ENCODE measurements around the gene MCCC2.

The MCCC2 gene

DNA sequence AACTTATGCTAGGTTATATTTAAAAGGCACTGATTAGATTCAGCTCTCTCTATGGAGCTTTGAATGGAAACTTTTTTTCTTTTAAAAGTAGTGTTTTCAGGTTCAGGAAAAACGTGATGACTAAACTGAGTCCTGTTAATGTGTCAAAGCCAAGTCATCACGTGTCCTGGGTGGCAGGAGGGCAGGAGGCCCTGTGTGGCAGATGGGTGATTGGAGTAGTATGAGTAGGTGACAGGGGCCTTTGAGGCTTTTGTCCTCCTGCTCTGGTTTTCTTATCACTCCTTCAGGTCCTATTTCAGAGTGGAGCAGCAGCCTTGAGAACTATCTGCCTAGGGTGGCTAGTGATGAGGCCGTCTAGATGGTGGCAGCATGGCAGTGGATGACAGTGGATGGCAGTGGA is 114.3 kb downstream of the MCCC2 start:
- Mint-ChIP-seq H3K4me1 (peaks cover 4% of the 10 kb centered on the region), H3K27ac (no peak overlapping the region), H3K9me3 (peaks cover 4% of the 10 kb centered on the region), H3K4me3 (no peak overlapping the region), H3K36me3 (ENCODE audit: low read depth) (no peaks in the 10 kb centered on the region), H3K27me3 (peaks cover 7% of the 10 kb centered on the region)
- DNase-seq (no peak), ATAC-seq (peak; percentile 47)

DNA sequence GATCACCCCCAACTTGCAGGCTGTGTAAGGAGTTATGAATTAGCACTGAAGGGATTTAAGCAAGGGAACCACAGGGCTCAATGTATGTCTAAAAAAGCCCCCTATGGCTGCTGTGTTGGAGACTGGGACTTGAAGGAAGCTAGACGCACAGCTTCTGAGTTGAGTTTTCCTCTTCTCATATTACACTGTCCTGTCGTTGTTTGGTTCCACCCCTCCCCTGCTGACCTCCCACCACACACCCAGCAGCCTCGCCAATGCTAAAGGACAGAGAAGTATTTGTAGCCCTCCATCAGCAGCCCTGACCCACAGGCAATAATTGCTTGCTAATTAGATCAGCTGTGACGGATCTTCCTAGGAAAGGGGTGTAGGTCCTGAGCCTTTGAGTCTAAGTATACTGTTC is 116.8 kb downstream of the MCCC2 start:
- no peaks in the 10 kb centered on the region for H3K36me3 Mint-ChIP-seq (ENCODE audit: low read depth)
- H3K4me1 Mint-ChIP-seq = no peaks in the 10 kb centered on the region
- H3K27me3 Mint-ChIP-seq = peaks cover 4% of the 10 kb centered on the region
- DNase-seq = no peak
- no peak overlapping the region for H3K27ac Mint-ChIP-seq
- no peak overlapping the region for H3K4me3 Mint-ChIP-seq
- H3K9me3 Mint-ChIP-seq = no peaks in the 10 kb centered on the region
- no peak for ATAC-seq

DNA sequence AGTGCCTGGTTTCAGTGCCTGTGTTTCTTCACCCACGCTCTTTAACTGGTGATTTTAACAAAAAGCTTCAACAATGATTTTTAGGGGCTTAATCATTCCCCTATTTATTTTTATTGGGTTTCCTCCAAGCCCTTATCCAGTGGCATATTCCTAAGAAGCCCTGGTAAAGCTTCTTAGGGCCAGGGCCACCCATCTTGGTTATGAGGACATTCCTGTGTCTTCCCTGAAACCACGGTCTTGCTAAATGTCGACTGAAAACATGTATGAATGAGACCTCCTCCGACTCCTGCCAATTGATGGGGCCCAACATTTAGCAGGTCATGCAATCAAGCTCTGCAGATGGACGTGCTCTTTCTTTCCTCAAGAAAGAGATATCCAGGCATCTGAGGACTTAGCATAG is 118.3 kb downstream of the MCCC2 start:
- DNase-seq (no peak), ATAC-seq (no peak)
- H3K4me3 Mint-ChIP-seq = no peak overlapping the region
- H3K27me3 Mint-ChIP-seq = peaks cover 4% of the 10 kb centered on the region
- H3K9me3 Mint-ChIP-seq = no peaks in the 10 kb centered on the region
- no peaks in the 10 kb centered on the region for H3K4me1 Mint-ChIP-seq
- H3K27ac Mint-ChIP-seq = no peak overlapping the region
- H3K36me3 Mint-ChIP-seq (ENCODE audit: low read depth) = no peaks in the 10 kb centered on the region

DNA sequence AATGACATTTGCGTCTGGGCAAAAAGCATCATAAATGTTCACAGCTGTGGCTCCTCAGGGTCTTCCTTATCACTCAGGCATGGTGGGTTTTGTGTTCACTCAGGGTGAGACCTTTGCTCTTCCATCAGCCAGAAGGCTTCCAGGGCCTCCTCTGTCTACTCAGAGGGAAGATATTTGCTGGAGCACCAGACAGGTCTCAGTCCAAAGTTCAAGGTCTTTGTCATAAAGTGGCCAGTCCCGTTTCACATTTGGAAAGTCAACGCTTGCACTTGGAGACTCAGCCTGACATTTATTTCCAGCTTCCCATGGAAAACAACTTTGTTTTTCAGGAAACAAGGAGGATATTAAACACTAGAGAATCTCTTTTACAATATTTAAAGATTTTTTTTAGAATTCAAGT is 119.8 kb downstream of the MCCC2 start:
- ATAC-seq = no peak
- Mint-ChIP-seq H3K4me1 (no peaks in the 10 kb centered on the region), H3K9me3 (no peaks in the 10 kb centered on the region), H3K27ac (no peak overlapping the region), H3K27me3 (peaks cover 4% of the 10 kb centered on the region), H3K4me3 (no peak overlapping the region), H3K36me3 (ENCODE audit: low read depth) (no peaks in the 10 kb centered on the region)
- DNase-seq = no peak

Data from activated naive CD8-positive, alpha-beta T cell treated with anti-CD3 and anti-CD28 coated beads, Interleukin-2, amount 50 U/mL, for 24 hours (primary cell).